Neuronal stem cell (in vitro differentiated cells): Measurements from ENCODE around the gene CEP97.
"Not testable (repeated sequence)": the region's sequence is repeated elsewhere in the genome, so short reads cannot be mapped to it uniquely, and the experiment has no call there.

Experiments used
- DNase-seq: peaks from one replicate; pipeline ENCODE4 v3.0.0-alpha.2; 2013; ENCODE audit warnings: low spot score
- H2AFZ ChIP-seq: one replicate; pipeline ENCODE4 v1.6.1; 2013; ENCODE audit warnings: mild to moderate bottlenecking, low read length, inconsistent platforms
- H2AK5ac ChIP-seq: 2 replicates; pipeline ENCODE4 v1.6.1; 2013; ENCODE audit warnings: low read depth, mild to moderate bottlenecking, inconsistent platforms, low read length, moderate library complexity, mixed read lengths
- H2BK120ac ChIP-seq: 2 replicates; pipeline ENCODE4 v1.6.1; 2013; ENCODE audit warnings: low read depth, mild to moderate bottlenecking, inconsistent platforms, low read length, moderate library complexity, mixed read lengths
- H2BK12ac ChIP-seq: one replicate; pipeline ENCODE4 v1.6.1; 2013; ENCODE audit warnings: low read length, inconsistent platforms
- H2BK15ac ChIP-seq: 2 replicates; pipeline ENCODE4 v1.6.1; 2013; ENCODE audit warnings: mild to moderate bottlenecking, low read length, inconsistent platforms, mixed read lengths
- H2BK5ac ChIP-seq: one replicate; pipeline ENCODE4 v1.6.1; 2013; ENCODE audit warnings: inconsistent platforms, mild to moderate bottlenecking, low read length, moderate library complexity
- H3K14ac ChIP-seq: one replicate; pipeline ENCODE4 v1.6.1; 2013; ENCODE audit warnings: low read length, inconsistent platforms
- H3K18ac ChIP-seq: 2 replicates; pipeline ENCODE4 v1.6.1; 2013; ENCODE audit warnings: low read length, inconsistent platforms
- H3K23ac ChIP-seq: 2 replicates; pipeline ENCODE4 v1.6.1; 2013; ENCODE audit warnings: low read depth, mild to moderate bottlenecking, mixed read lengths, low read length, inconsistent platforms; ENCODE audit not compliant: poor library complexity
- H3K27ac ChIP-seq: replicated peaks from 3 replicates; pipeline ENCODE4 v1.5.1; 2013; ENCODE audit warnings: low read length, inconsistent platforms
- H3K27me3 ChIP-seq, 3 experiments: 2 replicates each; pipeline ENCODE4 v1.6.1; 2013; ENCODE audit warnings: low read length in 3 of 3, mild to moderate bottlenecking in 2 of 3, inconsistent platforms in 1 of 3, low read depth in 1 of 3, mixed read lengths in 1 of 3, moderate library complexity in 1 of 3; ENCODE audit not compliant: control insufficient read depth in 3 of 3, insufficient read depth in 3 of 3
- H3K36me3 ChIP-seq, 2 donors: replicated peaks in 1 of 2; 2 replicates each; pipeline ENCODE4 v1.6.1; 2013; ENCODE audit warnings: low read length in 2 of 2; ENCODE audit not compliant: control insufficient read depth in 2 of 2, insufficient read depth in 2 of 2
- H3K4ac ChIP-seq: 2 replicates; pipeline ENCODE4 v1.6.1; 2013; ENCODE audit warnings: inconsistent platforms, mild to moderate bottlenecking, low read length, moderate library complexity
- H3K4me1 ChIP-seq, 2 donors: 1 replicate in 1 of 2; 2 replicates in 1 of 2; pipeline ENCODE4 v1.6.1; 2013; ENCODE audit warnings: low read length in 2 of 2, low read depth in 1 of 2; ENCODE audit not compliant: control insufficient read depth in 2 of 2, insufficient read depth in 1 of 2
- H3K4me2 ChIP-seq: one replicate; pipeline ENCODE4 v1.6.1; 2013; ENCODE audit warnings: mild to moderate bottlenecking, low read length, inconsistent platforms; ENCODE audit not compliant: insufficient read depth, poor library complexity, severe bottlenecking
- H3K4me3 ChIP-seq, 2 donors: 2 replicates each; pipeline ENCODE4 v1.5.1; 2013; ENCODE audit warnings: low read length in 2 of 2, mild to moderate bottlenecking in 2 of 2, inconsistent platforms in 1 of 2, moderate library complexity in 1 of 2
- H3K79me1 ChIP-seq: one replicate; pipeline ENCODE4 v1.6.1; 2013; ENCODE audit warnings: low read depth, mild to moderate bottlenecking, inconsistent platforms, low read length, moderate library complexity
- H3K9ac ChIP-seq: one replicate; pipeline ENCODE4 v1.6.1; 2013; ENCODE audit warnings: mild to moderate bottlenecking, low read depth, low read length, inconsistent platforms; ENCODE audit not compliant: poor library complexity
- H3K9me3 ChIP-seq, 2 donors: replicated peaks in 1 of 2; 2 replicates each; pipeline versions ENCODE3 to v1.6.1; 2013; ENCODE audit warnings: low read length in 2 of 2, mild to moderate bottlenecking in 2 of 2, inconsistent platforms in 1 of 2, low read depth in 1 of 2, mixed read lengths in 1 of 2, moderate library complexity in 1 of 2; ENCODE audit not compliant: control insufficient read depth in 2 of 2, insufficient read depth in 1 of 2
- H4K8ac ChIP-seq: one replicate; pipeline ENCODE4 v1.6.1; 2013; ENCODE audit warnings: low read depth, mild to moderate bottlenecking, inconsistent platforms, low read length, moderate library complexity
- H4K91ac ChIP-seq: one replicate; pipeline ENCODE4 v1.6.1; 2013; ENCODE audit warnings: low read length, low read depth, mild to moderate bottlenecking, inconsistent platforms; ENCODE audit not compliant: poor library complexity
- WGBS, 2 donors: extraction: QIAGEN DNeasy Blood & Tissue Kit; methylation state at CpG; one replicate each; pipeline ENCODE4 v1.1.7; 2013; ENCODE audit warnings: missing lambda C conversion rate in 2 of 2, mixed read lengths in 1 of 2; ENCODE audit not compliant: insufficient read length in 2 of 2, insufficient replicate concordance in 1 of 2; ENCODE audit errors: extremely low coverage in 2 of 2; 5-methylcytosine and 5-hydroxymethylcytosine counted together

Gene CEP97

DNA sequence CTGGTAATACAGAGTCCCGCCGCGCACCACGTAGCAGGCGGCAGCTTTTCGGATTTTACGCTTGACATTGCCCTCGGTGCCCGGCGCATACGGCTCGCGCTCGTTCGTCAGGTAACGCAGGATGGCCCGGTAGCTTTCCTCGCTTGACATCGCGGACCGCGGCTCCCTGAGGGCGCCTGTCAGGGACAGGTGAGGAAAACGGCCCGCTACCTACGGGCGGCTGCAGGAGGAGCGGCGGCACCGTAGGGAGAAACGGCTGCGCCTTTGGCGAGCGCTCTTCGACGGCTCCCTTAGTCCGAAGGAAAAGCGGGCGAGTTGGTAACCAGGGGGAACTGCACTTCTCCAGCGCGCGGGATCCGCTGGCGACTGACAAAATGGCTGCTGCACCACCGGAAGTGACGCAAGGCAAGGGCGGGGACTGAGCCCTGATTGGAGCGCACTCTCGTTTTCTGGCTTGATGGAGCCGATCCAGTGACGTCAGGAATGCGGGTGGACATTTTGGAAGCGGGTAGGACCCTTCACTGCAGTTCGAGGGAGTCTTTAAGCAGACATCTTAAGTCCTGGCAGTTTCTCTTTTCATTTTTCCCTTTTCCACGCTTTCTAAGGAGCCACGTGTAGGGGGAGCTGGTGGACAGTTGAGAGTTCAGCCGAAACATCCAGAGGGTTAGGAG lies 47.5 kb upstream of the CEP97 start, which contains the start of gene ZBTB11:
Gene ZBTB11, minus strand, starts transcription at position 368 of the 671 bp plus-strand sequence. Its CDS starts 218 bp downstream, at position 150.
- Histone ChIP-seq H2AFZ (peak within 1 kb of the TSS; percentile 95), H3K23ac (peak within 1 kb of the TSS; percentile 94), H3K27me3 (no peaks in the 10 kb centered on the region), H3K4ac (no peak within 1 kb of the TSS), H3K18ac (peak within 1 kb of the TSS; percentile 95), H3K4me1 (peaks cover 0 to 5% of the 10 kb centered on the region in 2 donors), H2BK15ac (peak within 1 kb of the TSS; percentile 85), H2BK12ac (peak within 1 kb of the TSS; percentile 94), H3K4me2 (peak within 1 kb of the TSS; percentile 73), H3K79me1 (peaks cover 6% of the 10 kb centered on the region), H3K9ac (peak within 1 kb of the TSS; percentile 99), H3K4me3 (peak within 1 kb of the TSS; percentile 89 to 94), H4K91ac (no peak within 1 kb of the TSS), H2BK5ac (peak within 1 kb of the TSS; percentile 75), H3K27ac (peak within 1 kb of the TSS; percentile 75), H4K8ac (peak within 1 kb of the TSS; percentile 43), H2AK5ac (peak within 1 kb of the TSS; percentile 45), H2BK120ac (peak within 1 kb of the TSS; percentile 87), H3K36me3 (peaks cover 15 to 28% of the 10 kb centered on the region in 2 donors), H3K9me3 (no peaks in the 10 kb centered on the region), H3K14ac (peak within 1 kb of the TSS; percentile 97)
- peak; percentile 100 for DNase-seq
- WGBS, 2 donors, result no CpG with 5 or more reads among the region's 57 CpGs

DNA sequence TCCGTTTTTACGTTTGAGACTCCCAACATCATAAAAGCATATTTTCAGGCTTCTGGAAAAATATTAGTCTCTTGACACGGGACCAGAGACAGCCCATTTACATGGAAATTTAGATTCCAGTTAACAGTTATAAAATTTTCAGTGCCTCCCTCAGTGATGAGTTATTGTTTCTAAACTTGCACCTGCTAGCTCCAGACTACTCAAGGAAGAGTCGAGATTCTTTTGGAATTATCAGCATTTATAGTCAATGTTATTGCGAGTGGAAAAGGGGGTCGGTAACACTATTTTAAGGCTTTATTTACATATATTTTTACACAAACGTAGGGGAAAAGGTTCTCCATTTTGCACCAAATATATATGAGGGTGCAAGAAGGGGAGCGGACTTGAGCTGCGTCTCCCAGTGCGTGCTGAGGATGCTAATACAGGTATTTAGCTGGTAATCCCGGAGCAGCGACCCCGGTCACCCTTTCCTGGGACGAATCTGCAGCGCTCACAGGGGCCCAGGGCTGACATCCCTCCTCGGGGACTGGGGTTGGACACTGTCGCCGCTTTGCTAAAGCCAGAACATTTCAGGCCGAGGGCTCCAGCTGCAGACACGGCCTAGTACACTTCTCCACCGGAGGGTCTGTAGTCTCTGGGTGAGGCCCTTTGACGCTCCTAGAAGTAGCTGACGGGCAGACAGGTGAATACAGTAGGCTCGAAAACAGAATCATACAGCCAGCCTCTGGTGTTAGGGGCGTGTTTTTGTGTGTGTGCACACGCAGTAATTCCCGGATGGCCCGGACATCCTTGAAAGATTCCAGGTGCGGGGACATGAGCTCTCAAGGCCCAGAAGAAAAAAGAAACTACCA lies 46.8 kb upstream of the CEP97 start:
- WGBS, 2 donors, result no CpG with 5 or more reads among the region's 29 CpGs
- Histone ChIP-seq H3K9me3 (no peaks in the 10 kb centered on the region), H3K4me2 (peak overlapping the region; percentile 14), H3K4me1 (peaks cover 0 to 5% of the 10 kb centered on the region in 2 donors), H4K8ac (no peak overlapping the region), H3K14ac (no peak overlapping the region), H3K27ac (peak overlapping the region; percentile 33), H3K23ac (peak overlapping the region; percentile 55), H2BK12ac (no peak overlapping the region), H2BK15ac (peak overlapping the region; percentile 37), H3K36me3 (peaks cover 21 to 33% of the 10 kb centered on the region in 2 donors), H3K18ac (no peak overlapping the region), H2AFZ (peak overlapping the region; percentile 27), H4K91ac (no peak overlapping the region), H2AK5ac (no peak overlapping the region), H2BK5ac (peak overlapping the region; percentile 39), H2BK120ac (no peak overlapping the region), H3K27me3 (no peaks in the 10 kb centered on the region), H3K4ac (no peak overlapping the region), H3K9ac (peak overlapping the region; percentile 81), H3K79me1 (peaks cover 6% of the 10 kb centered on the region), H3K4me3 (peak overlapping the region in 1 of 2 donors; percentile 28)
- DNase-seq, result no peak

DNA sequence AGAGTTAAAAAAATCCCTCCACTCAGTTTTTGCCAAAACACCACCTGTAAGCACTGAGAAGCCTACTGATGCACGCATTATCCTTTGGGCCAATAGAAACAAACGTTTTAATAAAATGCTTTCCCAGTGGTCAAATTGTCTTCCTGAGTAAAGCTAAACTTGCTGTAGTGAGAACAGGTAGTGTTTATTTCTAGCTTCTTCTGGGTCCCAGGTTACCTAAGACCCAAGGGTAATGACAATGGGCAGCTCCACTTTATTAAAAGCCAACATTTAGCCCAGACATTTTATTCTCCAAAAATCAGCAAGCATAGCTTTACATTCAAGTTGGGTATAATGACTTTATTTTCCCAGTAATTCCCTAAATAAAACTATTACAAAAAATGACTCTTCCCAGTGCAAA lies 45.6 kb upstream of the CEP97 start:
- WGBS, 2 donors, result no CpG with 5 or more reads among the region's 2 CpGs
- H3K9me3 ChIP-seq, result not testable (repeated sequence)

GRCh38 chr3:101680466-101680865 lies 43.9 kb upstream of the CEP97 start:
- Histone ChIP-seq H2BK12ac (no peak overlapping the region), H2BK5ac (no peak overlapping the region), H2AK5ac (no peak overlapping the region), H3K9me3 (no peaks in the 10 kb centered on the region), H2BK15ac (no peak overlapping the region), H4K91ac (no peak overlapping the region), H3K4me1 (peaks cover 7 to 10% of the 10 kb centered on the region in 2 donors), H3K4me3 (peak overlapping the region in 1 of 2 donors; percentile 53), H3K27ac (no peak overlapping the region), H2AFZ (no peak overlapping the region), H3K23ac (no peak overlapping the region), H3K36me3 (peaks cover 25 to 61% of the 10 kb centered on the region in 2 donors), H3K27me3 (no peaks in the 10 kb centered on the region), H2BK120ac (no peak overlapping the region), H3K9ac (no peak overlapping the region), H3K4me2 (no peak overlapping the region), H3K4ac (no peak overlapping the region), H3K18ac (no peak overlapping the region), H3K14ac (no peak overlapping the region), H4K8ac (no peak overlapping the region), H3K79me1 (peaks cover 3% of the 10 kb centered on the region)
- no CpG with 5 or more reads among the region's 4 CpGs for WGBS, 2 donors
- DNase-seq, result no peak

More for the DNA sequence above, 45.6 kb upstream of the CEP97 start:
- H3K36me3 ChIP-seq, result peaks cover 22 to 45% of the 10 kb centered on the region in 2 donors
- not testable (repeated sequence) for H2AK5ac ChIP-seq, H2AFZ ChIP-seq, H3K9ac ChIP-seq, H4K91ac ChIP-seq, H3K79me1 ChIP-seq, H3K4me2 ChIP-seq, H3K27me3 ChIP-seq, DNase-seq, H3K18ac ChIP-seq, H3K4ac ChIP-seq, H2BK12ac ChIP-seq, H4K8ac ChIP-seq, H2BK15ac ChIP-seq, H3K14ac ChIP-seq, H3K23ac ChIP-seq, H2BK5ac ChIP-seq, H3K4me1 ChIP-seq, H2BK120ac ChIP-seq, H3K4me3 ChIP-seq, H3K27ac ChIP-seq
